GM23338 (cell line): ENCODE results near the gene MYMX. TPM values are rescaled to one million over a fixed set of nuclear protein-coding genes. Genes with fewer than 3 reads are reported as not detected.

Source experiments
- CREB1 ChIP-seq: fragments of 250-450 bp; sonication (Bioruptor Pico); IDR thresholded peaks from 2 replicates; pipeline ENCODE4 v1.5.0; 2020; ENCODE audit warnings: low read depth, mild to moderate bottlenecking, moderate library complexity
- EZH2 ChIP-seq: fragments of 200-600 bp; sonication (generic); IDR thresholded peaks from one replicate; pipeline ENCODE4 v1.8.0; 2017; ENCODE audit warnings: antibody characterized with exemption, mild to moderate bottlenecking, low read depth; ENCODE audit not compliant: unreplicated experiment
- NANOG ChIP-seq: IDR thresholded peaks from 2 replicates; pipeline ENCODE4 v1.6.1; 2016; ENCODE audit warnings: antibody characterized with exemption, borderline replicate concordance
- STAT1 ChIP-seq: IDR thresholded peaks from one replicate; pipeline ENCODE4 v1.6.1; 2016; ENCODE audit warnings: antibody characterized with exemption; ENCODE audit not compliant: unreplicated experiment
- ZNF114 ChIP-seq: fragments of 250-450 bp; sonication (Bioruptor Pico); IDR thresholded peaks from 2 replicates; pipeline ENCODE4 v1.5.0; 2020; ENCODE audit warnings: mild to moderate bottlenecking, moderate library complexity
- polyA plus RNA-seq: library from polyadenylated mRNA; unstranded; fragments of >200 nt; fragmentation: Nextera tagmentation; extraction: Ambion mirVana; gene quantifications from 2 replicates; pipeline ENCODE4 v1.2.1, GENCODE V29; 2016
- total RNA-seq: library from RNA; depleted of rRNA; stranded (reverse); fragments of >200 nt; shearing (Covaris generic); gene quantifications from 2 replicates; pipeline ENCODE4 v1.2.3, GENCODE V29; 2014
- TF ChIP-seq, protein P1 (sequence below): fragments of 250-450 bp; sonication (Bioruptor Pico); IDR thresholded peaks from 2 replicates; pipeline ENCODE4 v1.5.0; 2020; ENCODE audit warnings: mild to moderate bottlenecking, moderate library complexity
- TF ChIP-seq, protein P2 (sequence below), 2 experiments: fragments of 200-600 bp in 1 of 2; sonication (generic) in 1 of 2; conservative IDR thresholded peaks; 2 replicates each; pipeline versions ENCODE4 v1.5.1 to v1.6.1; 2016 to 2017; ENCODE audit warnings: antibody characterized with exemption in 2 of 2, low read depth in 2 of 2, mild to moderate bottlenecking in 2 of 2, moderate library complexity in 1 of 2

Gene MYMX
- total and polyA plus RNA-seq, 2 experiments from 2014 or later: 2.8 to 7.1 TPM

DNA sequence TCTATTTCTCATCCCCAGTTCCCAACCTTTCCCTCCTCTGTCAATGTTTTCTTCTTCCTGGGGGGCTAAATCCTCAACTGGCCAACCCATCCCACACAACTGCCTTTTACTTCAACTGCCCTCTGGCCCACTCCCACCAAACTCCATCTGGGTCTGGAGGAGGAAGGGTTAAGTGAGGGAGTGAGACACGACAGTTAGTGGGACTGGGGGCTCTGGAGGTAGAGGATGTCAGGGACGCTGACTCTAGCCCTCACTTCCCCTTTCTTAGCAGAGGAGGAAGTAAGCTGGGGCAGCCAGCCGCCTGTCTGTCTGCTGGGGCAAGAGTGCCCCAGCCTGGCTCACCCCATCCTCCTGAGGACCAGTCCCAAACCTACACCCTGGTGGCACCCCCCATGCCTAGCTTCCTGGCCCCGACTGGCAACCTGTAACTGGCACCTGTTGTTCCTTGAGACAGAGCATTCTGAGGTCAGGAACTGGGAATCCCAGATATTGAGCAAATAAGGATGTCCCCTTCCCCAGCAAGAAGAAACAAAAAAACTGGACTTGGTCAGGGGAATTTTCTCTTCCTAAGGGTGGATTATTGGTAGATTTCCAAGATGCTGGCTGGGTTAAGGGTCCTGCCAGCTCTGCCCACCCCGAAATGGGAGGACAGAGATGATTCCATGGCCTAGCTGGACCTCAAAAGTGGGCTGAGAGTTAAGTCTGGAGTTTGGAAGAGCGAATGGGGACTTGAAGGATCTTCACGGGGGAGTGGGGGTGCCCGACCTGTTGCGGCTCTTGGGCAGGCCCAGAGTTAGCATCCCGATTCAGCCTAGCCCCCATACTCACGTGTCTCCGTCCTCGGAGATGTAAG is 47.7 kb downstream of the MYMX start (continued):
- TF ChIP-seq, protein P1, sequence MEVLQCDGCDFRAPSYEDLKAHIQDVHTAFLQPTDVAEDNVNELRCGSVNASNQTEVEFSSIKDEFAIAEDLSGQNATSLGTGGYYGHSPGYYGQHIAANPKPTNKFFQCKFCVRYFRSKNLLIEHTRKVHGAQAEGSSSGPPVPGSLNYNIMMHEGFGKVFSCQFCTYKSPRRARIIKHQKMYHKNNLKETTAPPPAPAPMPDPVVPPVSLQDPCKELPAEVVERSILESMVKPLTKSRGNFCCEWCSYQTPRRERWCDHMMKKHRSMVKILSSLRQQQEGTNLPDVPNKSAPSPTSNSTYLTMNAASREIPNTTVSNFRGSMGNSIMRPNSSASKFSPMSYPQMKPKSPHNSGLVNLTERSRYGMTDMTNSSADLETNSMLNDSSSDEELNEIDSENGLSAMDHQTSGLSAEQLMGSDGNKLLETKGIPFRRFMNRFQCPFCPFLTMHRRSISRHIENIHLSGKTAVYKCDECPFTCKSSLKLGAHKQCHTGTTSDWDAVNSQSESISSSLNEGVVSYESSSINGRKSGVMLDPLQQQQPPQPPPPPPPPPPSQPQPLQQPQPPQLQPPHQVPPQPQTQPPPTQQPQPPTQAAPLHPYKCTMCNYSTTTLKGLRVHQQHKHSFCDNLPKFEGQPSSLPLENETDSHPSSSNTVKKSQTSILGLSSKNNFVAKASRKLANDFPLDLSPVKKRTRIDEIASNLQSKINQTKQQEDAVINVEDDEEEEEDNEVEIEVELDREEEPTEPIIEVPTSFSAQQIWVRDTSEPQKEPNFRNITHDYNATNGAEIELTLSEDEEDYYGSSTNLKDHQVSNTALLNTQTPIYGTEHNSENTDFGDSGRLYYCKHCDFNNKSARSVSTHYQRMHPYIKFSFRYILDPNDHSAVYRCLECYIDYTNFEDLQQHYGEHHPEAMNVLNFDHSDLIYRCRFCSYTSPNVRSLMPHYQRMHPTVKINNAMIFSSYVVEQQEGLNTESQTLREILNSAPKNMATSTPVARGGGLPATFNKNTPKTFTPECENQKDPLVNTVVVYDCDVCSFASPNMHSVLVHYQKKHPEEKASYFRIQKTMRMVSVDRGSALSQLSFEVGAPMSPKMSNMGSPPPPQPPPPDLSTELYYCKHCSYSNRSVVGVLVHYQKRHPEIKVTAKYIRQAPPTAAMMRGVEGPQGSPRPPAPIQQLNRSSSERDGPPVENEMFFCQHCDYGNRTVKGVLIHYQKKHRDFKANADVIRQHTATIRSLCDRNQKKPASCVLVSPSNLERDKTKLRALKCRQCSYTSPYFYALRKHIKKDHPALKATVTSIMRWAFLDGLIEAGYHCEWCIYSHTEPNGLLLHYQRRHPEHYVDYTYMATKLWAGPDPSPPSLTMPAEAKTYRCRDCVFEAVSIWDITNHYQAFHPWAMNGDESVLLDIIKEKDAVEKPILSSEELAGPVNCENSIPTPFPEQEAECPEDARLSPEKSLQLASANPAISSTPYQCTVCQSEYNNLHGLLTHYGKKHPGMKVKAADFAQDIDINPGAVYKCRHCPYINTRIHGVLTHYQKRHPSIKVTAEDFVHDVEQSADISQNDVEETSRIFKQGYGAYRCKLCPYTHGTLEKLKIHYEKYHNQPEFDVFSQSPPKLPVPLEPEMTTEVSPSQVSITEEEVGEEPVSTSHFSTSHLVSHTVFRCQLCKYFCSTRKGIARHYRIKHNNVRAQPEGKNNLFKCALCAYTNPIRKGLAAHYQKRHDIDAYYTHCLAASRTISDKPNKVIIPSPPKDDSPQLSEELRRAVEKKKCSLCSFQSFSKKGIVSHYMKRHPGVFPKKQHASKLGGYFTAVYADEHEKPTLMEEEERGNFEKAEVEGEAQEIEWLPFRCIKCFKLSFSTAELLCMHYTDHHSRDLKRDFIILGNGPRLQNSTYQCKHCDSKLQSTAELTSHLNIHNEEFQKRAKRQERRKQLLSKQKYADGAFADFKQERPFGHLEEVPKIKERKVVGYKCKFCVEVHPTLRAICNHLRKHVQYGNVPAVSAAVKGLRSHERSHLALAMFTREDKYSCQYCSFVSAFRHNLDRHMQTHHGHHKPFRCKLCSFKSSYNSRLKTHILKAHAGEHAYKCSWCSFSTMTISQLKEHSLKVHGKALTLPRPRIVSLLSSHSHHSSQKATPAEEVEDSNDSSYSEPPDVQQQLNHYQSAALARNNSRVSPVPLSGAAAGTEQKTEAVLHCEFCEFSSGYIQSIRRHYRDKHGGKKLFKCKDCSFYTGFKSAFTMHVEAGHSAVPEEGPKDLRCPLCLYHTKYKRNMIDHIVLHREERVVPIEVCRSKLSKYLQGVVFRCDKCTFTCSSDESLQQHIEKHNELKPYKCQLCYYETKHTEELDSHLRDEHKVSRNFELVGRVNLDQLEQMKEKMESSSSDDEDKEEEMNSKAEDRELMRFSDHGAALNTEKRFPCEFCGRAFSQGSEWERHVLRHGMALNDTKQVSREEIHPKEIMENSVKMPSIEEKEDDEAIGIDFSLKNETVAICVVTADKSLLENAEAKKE (CRISPR knock-in tag): no peak
- no peak for TF ChIP-seq EZH2
- no peak for TF ChIP-seq STAT1
- no peak for TF ChIP-seq ZNF114 (CRISPR knock-in tag)
- no peak for TF ChIP-seq CREB1 (CRISPR knock-in tag)
- TF ChIP-seq, protein P2, sequence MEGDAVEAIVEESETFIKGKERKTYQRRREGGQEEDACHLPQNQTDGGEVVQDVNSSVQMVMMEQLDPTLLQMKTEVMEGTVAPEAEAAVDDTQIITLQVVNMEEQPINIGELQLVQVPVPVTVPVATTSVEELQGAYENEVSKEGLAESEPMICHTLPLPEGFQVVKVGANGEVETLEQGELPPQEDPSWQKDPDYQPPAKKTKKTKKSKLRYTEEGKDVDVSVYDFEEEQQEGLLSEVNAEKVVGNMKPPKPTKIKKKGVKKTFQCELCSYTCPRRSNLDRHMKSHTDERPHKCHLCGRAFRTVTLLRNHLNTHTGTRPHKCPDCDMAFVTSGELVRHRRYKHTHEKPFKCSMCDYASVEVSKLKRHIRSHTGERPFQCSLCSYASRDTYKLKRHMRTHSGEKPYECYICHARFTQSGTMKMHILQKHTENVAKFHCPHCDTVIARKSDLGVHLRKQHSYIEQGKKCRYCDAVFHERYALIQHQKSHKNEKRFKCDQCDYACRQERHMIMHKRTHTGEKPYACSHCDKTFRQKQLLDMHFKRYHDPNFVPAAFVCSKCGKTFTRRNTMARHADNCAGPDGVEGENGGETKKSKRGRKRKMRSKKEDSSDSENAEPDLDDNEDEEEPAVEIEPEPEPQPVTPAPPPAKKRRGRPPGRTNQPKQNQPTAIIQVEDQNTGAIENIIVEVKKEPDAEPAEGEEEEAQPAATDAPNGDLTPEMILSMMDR (conservative IDR thresholded peaks at IDR 0.05; ENCODE audit: low read depth in 2 of 2): no peak
- TF ChIP-seq NANOG: no peak
